OCI-LY3 (cell line): ENCODE data around the gene HIP1.

ENCODE experiments used
- CTCF ChIP-seq: fragments of 200-600, 300-600 bp; sonication (generic); IDR thresholded peaks from 2 replicates; pipeline ENCODE4 v1.5.1; 2014; ENCODE audit warnings: antibody characterized with exemption, low read length, low read depth
- EZH2phosphoT487 ChIP-seq: fragments of 200-600 bp; shearing (Covaris generic); IDR thresholded peaks from 2 replicates; pipeline ENCODE4 v1.6.1; 2018; ENCODE audit warnings: antibody characterized with exemption, mixed run types, low read depth

- no peak for TF ChIP-seq CTCF
- TF ChIP-seq EZH2phosphoT487: no peak
These were observed 69.2 kb downstream of the HIP1 start for GRCh38 chr7:75669579-75669978.
